Keratinocyte (primary cell): ENCODE results near the gene AEN. TPM values are rescaled to one million over a fixed set of nuclear protein-coding genes. Genes with fewer than 3 reads are reported as not detected.

ENCODE experiments used
- DNase-seq: peaks from one replicate; pipeline ENCODE4 v3.0.0-alpha.2; 2011; ENCODE audit warnings: low read depth, missing footprints, low spot score
- FAIRE-seq: peaks from 2 replicates; lab custom pipeline; 2011; peaks lifted over from hg19 to GRCh38; lab: Jason Lieb, UNC
- H2AFZ ChIP-seq: 2 replicates; pipeline ENCODE4 v1.6.0; 2012; ENCODE audit warnings: low read length, control low read depth, inconsistent platforms; ENCODE audit not compliant: control insufficient read depth
- H3K27ac ChIP-seq: 2 replicates; pipeline ENCODE4 v1.5.1; 2011; ENCODE audit warnings: low read length; ENCODE audit not compliant: control insufficient read depth, insufficient read depth
- H3K27me3 ChIP-seq: 3 replicates; pipeline ENCODE4 v1.6.0; 2011; ENCODE audit warnings: low read length; ENCODE audit not compliant: control insufficient read depth, insufficient read depth; ENCODE audit errors: extremely low read depth
- H3K36me3 ChIP-seq, 2 experiments: 2 replicates in 1 of 2; 3 replicates in 1 of 2; pipeline ENCODE4 v1.5.1; 2011; ENCODE audit warnings: low read length in 2 of 2, mild to moderate bottlenecking in 1 of 2; ENCODE audit not compliant: control insufficient read depth in 2 of 2, insufficient read depth in 2 of 2; ENCODE audit errors: extremely low read depth in 1 of 2
- H3K4me1 ChIP-seq: 3 replicates; pipeline ENCODE4 v1.5.1; 2011; ENCODE audit warnings: low read length; ENCODE audit not compliant: control insufficient read depth, insufficient read depth; ENCODE audit errors: extremely low read depth
- H3K4me2 ChIP-seq: 3 replicates; pipeline ENCODE4 v1.6.0; 2011; ENCODE audit warnings: low read depth, low read length; ENCODE audit not compliant: control insufficient read depth, insufficient read depth; ENCODE audit errors: extremely low read depth
- H3K4me3 ChIP-seq, 3 experiments: fragments of 200-600 bp in 1 of 3; sonication (generic) in 1 of 3; 2 replicates in 2 of 3; 3 replicates in 1 of 3; pipeline ENCODE4 v1.5.1; 2011 to 2016; ENCODE audit warnings: low read length in 3 of 3, mild to moderate bottlenecking in 3 of 3, control low read depth in 2 of 3, inconsistent platforms in 1 of 3, low read depth in 1 of 3, mixed read lengths in 1 of 3, mixed run types in 1 of 3, moderate library complexity in 1 of 3; ENCODE audit not compliant: control insufficient read depth in 2 of 3, insufficient read depth in 2 of 3; ENCODE audit errors: extremely low read depth in 1 of 3
- H3K79me2 ChIP-seq: 2 replicates; pipeline ENCODE4 v1.6.0; 2012; ENCODE audit warnings: low read length; ENCODE audit not compliant: control insufficient read depth, insufficient read depth
- H3K9ac ChIP-seq: 3 replicates; pipeline ENCODE4 v1.6.0; 2011; ENCODE audit warnings: low read length; ENCODE audit not compliant: control insufficient read depth, insufficient read depth; ENCODE audit errors: extremely low read depth
- H3K9me1 ChIP-seq: 3 replicates; pipeline ENCODE4 v1.6.0; 2011; ENCODE audit warnings: low read length; ENCODE audit not compliant: control insufficient read depth, insufficient read depth; ENCODE audit errors: extremely low read depth
- H3K9me3 ChIP-seq: 2 replicates; pipeline ENCODE4 v1.5.1; 2012; ENCODE audit warnings: low read depth, low read length; ENCODE audit not compliant: control insufficient read depth
- H4K20me1 ChIP-seq: 3 replicates; pipeline ENCODE4 v1.6.0; 2011; ENCODE audit warnings: low read length; ENCODE audit not compliant: control insufficient read depth, insufficient read depth; ENCODE audit errors: extremely low read depth
- CTCF ChIP-seq, 3 experiments: IDR thresholded peaks in 1 of 3; conservative IDR thresholded peaks in 1 of 3; optimal IDR thresholded peaks in 1 of 3; 2 replicates in 2 of 3; 3 replicates in 1 of 3; pipeline versions ENCODE3 to v1.5.1; 2011; ENCODE audit warnings: low read length in 3 of 3, mild to moderate bottlenecking in 3 of 3, moderate library complexity in 2 of 3, control low read depth in 1 of 3, inconsistent platforms in 1 of 3; ENCODE audit not compliant: insufficient read depth in 2 of 3; ENCODE audit errors: extremely low read depth in 1 of 3
- EZH2 ChIP-seq: IDR thresholded peaks from one replicate; pipeline ENCODE4 v1.6.1; 2012; ENCODE audit warnings: inconsistent platforms, mild to moderate bottlenecking, low read length, moderate library complexity
- dilution Hi-C: fragments of 300-500 bp; cut with MboI; formaldehyde crosslinking; loops from one replicate; pipeline ENCODE4 v1.7.0; 2020; ENCODE audit warnings: low sequenced_read_pairs; ENCODE audit not compliant: extremely low pct_ligation_motif_present
- polyA plus RNA-seq, 5 experiments: library from polyadenylated mRNA; depleted of rRNA in 3 of 5; stranded (reverse) in 3 of 5; stranded (forward) in 1 of 5; unstranded in 1 of 5; fragments of >200 nt; gene quantifications; 1 replicate in 1 of 5; 2 replicates in 3 of 5; 3 replicates in 1 of 5; pipeline versions ENCODE4 v1.2.1 to v1.2.3, GENCODE V29; 2011 to 2012; ENCODE audit warnings: missing spikeins in 2 of 5, low read depth in 1 of 5, low replicate concordance in 1 of 5

The AEN gene
- polyA plus RNA-seq, 1 donor (not counting 4 experiments of a cell fraction or from before 2014, with no cell fraction given), result 27.5 TPM

- Histone ChIP-seq H3K36me3 (no peaks in the 10 kb centered on the region), H3K79me2 (peaks cover under 1% of the 10 kb centered on the region), H3K27ac (no peak overlapping the region), H4K20me1 (no peaks in the 10 kb centered on the region), H2AFZ (no peak overlapping the region), H3K27me3 (no peaks in the 10 kb centered on the region), H3K4me2 (no peak overlapping the region), H3K9me3 (no peaks in the 10 kb centered on the region), H3K9me1 (no peaks in the 10 kb centered on the region), H3K9ac (no peak overlapping the region), H3K4me3 (no peak overlapping the region), H3K4me1 (peaks cover 13% of the 10 kb centered on the region)
- dilution Hi-C loops, result no loop called here
- FAIRE-seq (no peak), DNase-seq (no peak)
- TF ChIP-seq EZH2, result no peak
- TF ChIP-seq CTCF (optimal IDR thresholded peaks at IDR 0.05 in 1 of 3, IDR thresholded peaks at IDR 0.05 in 1 of 3, conservative IDR thresholded peaks at IDR 0.05 in 1 of 3; ENCODE audit: extremely low read depth in 1 of 3, insufficient read depth in 2 of 3, low read length in 3 of 3), result no peak
Measured at GRCh38 chr15:88616240-88616639, 4.9 kb upstream of the AEN start.

- H3K4me1 ChIP-seq, result peaks cover 13% of the 10 kb centered on the region
- no peak for DNase-seq
- no peak for TF ChIP-seq EZH2
- no peak for FAIRE-seq
- H2AFZ ChIP-seq, result no peak overlapping the region
- H3K79me2 ChIP-seq, result peaks cover 10% of the 10 kb centered on the region
- no peaks in the 10 kb centered on the region for H3K9me1 ChIP-seq
- H4K20me1 ChIP-seq, result peaks cover 1% of the 10 kb centered on the region
- dilution Hi-C loops, result no loop called here
- no peak overlapping the region for H3K9ac ChIP-seq
- H3K27me3 ChIP-seq, result no peaks in the 10 kb centered on the region
- no peaks in the 10 kb centered on the region for H3K36me3 ChIP-seq
- no peaks in the 10 kb centered on the region for H3K9me3 ChIP-seq
- H3K4me2 ChIP-seq, result no peak overlapping the region
- H3K27ac ChIP-seq, result no peak overlapping the region
- no peak overlapping the region for H3K4me3 ChIP-seq
Measured at GRCh38 chr15:88617031-88617722, 4.0 kb upstream of the AEN start.

GRCh38 chr15:88617790-88618189, 3.4 kb upstream of the AEN start:
- Histone ChIP-seq H3K27me3 (no peaks in the 10 kb centered on the region), H2AFZ (no peak overlapping the region), H4K20me1 (peaks cover 4% of the 10 kb centered on the region), H3K9me1 (no peaks in the 10 kb centered on the region), H3K9me3 (no peaks in the 10 kb centered on the region), H3K9ac (no peak overlapping the region), H3K79me2 (peaks cover 14% of the 10 kb centered on the region), H3K27ac (no peak overlapping the region), H3K4me2 (no peak overlapping the region), H3K36me3 (no peaks in the 10 kb centered on the region), H3K4me1 (peaks cover 13% of the 10 kb centered on the region), H3K4me3 (no peak overlapping the region)
- dilution Hi-C loops, result no loop called here
- no peak for DNase-seq
- TF ChIP-seq EZH2 (no peak), CTCF (optimal IDR thresholded peaks at IDR 0.05 in 1 of 3, IDR thresholded peaks at IDR 0.05 in 1 of 3, conservative IDR thresholded peaks at IDR 0.05 in 1 of 3; ENCODE audit: extremely low read depth in 1 of 3, insufficient read depth in 2 of 3, low read length in 3 of 3) (no peak)
- no peak for FAIRE-seq
